ENCODE results near the gene PRICKLE1. TPM values are rescaled to one million over a fixed set of nuclear protein-coding genes. Genes with fewer than 3 reads are reported as not detected.

PRICKLE1 gene
- total RNA-seq, 1 donor from 2014 or later = 20.9 TPM

DNA sequence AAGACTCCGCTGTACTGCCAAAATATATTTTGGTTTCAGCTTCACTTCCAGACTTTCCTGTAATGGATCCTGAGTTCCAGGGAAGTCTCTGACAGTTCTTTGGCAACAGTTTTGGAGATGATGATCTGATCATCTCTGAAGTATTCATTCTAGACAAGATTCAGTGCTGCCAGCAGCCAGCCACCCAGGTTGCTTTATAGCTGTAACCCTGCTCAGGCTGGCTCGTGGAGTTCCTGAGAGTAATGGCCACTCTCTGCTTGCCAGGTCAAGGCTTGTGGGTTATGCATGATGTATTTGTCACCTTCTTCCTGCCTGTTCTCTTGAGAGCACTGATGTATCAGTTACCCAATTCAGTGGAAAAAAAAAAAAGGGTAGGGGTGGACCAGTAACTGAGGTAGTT, 139.3 kb downstream of the PRICKLE1 start:
- no peak for DNase-seq
- intact Hi-C loops (cut with micrococcal nuclease) = no loop called here
- Histone ChIP-seq H3K4me3 (no peak overlapping the region), H3K27ac (replicated peaks) (no peak overlapping the region), H3K36me3 (peaks cover 14% of the 10 kb centered on the region), H3K27me3 (ENCODE audit: low read depth) (no peaks in the 10 kb centered on the region), H3K4me1 (peaks cover 16% of the 10 kb centered on the region), H3K9me3 (replicated peaks) (no peaks in the 10 kb centered on the region)
- TF ChIP-seq, protein P1, sequence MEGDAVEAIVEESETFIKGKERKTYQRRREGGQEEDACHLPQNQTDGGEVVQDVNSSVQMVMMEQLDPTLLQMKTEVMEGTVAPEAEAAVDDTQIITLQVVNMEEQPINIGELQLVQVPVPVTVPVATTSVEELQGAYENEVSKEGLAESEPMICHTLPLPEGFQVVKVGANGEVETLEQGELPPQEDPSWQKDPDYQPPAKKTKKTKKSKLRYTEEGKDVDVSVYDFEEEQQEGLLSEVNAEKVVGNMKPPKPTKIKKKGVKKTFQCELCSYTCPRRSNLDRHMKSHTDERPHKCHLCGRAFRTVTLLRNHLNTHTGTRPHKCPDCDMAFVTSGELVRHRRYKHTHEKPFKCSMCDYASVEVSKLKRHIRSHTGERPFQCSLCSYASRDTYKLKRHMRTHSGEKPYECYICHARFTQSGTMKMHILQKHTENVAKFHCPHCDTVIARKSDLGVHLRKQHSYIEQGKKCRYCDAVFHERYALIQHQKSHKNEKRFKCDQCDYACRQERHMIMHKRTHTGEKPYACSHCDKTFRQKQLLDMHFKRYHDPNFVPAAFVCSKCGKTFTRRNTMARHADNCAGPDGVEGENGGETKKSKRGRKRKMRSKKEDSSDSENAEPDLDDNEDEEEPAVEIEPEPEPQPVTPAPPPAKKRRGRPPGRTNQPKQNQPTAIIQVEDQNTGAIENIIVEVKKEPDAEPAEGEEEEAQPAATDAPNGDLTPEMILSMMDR (IDR thresholded peaks at IDR 0.05; ENCODE audit: borderline replicate concordance) = no peak

DNA sequence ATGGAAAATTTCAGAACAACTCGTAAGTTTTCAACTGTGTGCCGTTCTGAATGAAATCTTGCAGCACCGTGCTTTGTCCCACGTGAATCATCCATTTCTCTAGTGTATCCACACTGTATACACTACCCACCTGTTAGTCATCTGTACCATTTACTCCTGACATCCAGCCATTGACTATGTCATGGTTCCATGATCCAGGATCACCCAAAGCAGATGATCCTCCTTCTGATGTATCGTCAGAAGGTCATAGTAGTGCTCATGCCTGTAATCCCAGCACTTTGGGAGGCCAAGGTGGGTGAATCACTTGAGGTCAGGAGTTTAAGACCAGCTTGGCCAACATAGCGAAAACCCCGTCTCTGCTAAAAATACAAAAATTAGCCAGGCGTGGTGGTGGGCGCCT, 140.7 kb downstream of the PRICKLE1 start:
- peaks cover 8% of the 10 kb centered on the region for H3K9me3 ChIP-seq (replicated peaks)
- H3K27me3 ChIP-seq (ENCODE audit: low read depth) = no peaks in the 10 kb centered on the region
- DNase-seq = no peak
- H3K27ac ChIP-seq (replicated peaks) = no peak overlapping the region
- no peak overlapping the region for H3K4me3 ChIP-seq
- peaks cover 23% of the 10 kb centered on the region for H3K36me3 ChIP-seq
- intact Hi-C loops (cut with micrococcal nuclease) = no loop called here
- H3K4me1 ChIP-seq = peaks cover 16% of the 10 kb centered on the region
- TF ChIP-seq, protein P1 (IDR thresholded peaks at IDR 0.05; ENCODE audit: borderline replicate concordance) = no peak

DNA sequence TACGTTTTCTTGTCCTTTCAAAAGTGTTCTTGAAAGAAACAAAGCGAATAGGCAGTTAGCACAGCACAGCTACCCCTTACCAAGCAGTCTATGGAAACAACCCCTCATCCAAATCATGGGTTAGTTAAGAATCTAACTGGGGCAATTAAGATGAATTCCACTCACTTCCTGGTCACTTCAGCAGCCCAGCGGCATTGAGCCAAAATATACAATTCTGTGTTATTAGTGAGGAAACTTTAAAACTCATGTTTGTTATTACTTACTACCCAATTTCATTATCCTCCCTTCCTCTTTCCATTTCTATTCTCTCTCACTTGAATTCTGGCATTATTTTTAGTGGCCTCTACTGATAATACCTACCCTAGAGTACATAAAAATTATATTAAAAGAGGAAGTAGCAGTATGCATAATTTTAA, 142.2 kb downstream of the PRICKLE1 start:
- intact Hi-C loops (cut with micrococcal nuclease) = no loop called here
- no peaks in the 10 kb centered on the region for H3K27me3 ChIP-seq (ENCODE audit: low read depth)
- TF ChIP-seq, protein P1 (IDR thresholded peaks at IDR 0.05; ENCODE audit: borderline replicate concordance) = no peak
- no peak for DNase-seq
- no peak overlapping the region for H3K27ac ChIP-seq (replicated peaks)
- H3K36me3 ChIP-seq = peaks cover 38% of the 10 kb centered on the region
- H3K9me3 ChIP-seq (replicated peaks) = peaks cover 14% of the 10 kb centered on the region
- peaks cover 16% of the 10 kb centered on the region for H3K4me1 ChIP-seq
- H3K4me3 ChIP-seq = no peak overlapping the region

DNA sequence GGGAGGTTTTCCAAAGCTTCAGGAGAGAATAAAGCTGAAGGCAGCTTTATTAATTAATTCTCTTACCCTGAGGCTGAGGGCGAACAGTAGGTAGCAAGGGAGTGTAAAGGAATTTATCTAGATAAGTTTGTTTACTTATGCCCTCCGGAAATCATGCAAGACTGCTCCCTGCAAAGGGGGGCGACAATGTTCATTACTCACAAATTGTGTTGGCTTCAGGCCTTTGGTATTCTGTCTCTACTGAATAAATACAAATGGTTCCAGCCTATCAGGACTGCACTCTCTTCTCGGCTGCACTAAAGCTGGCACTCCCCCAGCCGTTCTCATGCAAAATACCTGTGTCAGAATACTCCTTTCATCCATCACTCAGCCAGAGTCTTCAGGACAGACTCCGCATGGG, 142.8 kb downstream of the PRICKLE1 start:
- Histone ChIP-seq H3K4me1 (peaks cover 16% of the 10 kb centered on the region), H3K4me3 (no peak overlapping the region), H3K9me3 (replicated peaks) (peaks cover 14% of the 10 kb centered on the region), H3K27me3 (ENCODE audit: low read depth) (no peaks in the 10 kb centered on the region), H3K36me3 (peaks cover 44% of the 10 kb centered on the region), H3K27ac (replicated peaks) (no peak overlapping the region)
- TF ChIP-seq, protein P1 (IDR thresholded peaks at IDR 0.05; ENCODE audit: borderline replicate concordance) = no peak
- no peak for DNase-seq
- intact Hi-C loops (cut with micrococcal nuclease) = no loop called here

GRCh38 chr12:42445891-42446290, 143.7 kb downstream of the PRICKLE1 start:
- Histone ChIP-seq H3K4me3 (no peak overlapping the region), H3K27ac (replicated peaks) (no peak overlapping the region), H3K36me3 (peaks cover 51% of the 10 kb centered on the region), H3K27me3 (ENCODE audit: low read depth) (no peaks in the 10 kb centered on the region), H3K4me1 (peaks cover 16% of the 10 kb centered on the region), H3K9me3 (replicated peaks) (peaks cover 14% of the 10 kb centered on the region)
- intact Hi-C loops (cut with micrococcal nuclease) = no loop called here
- TF ChIP-seq, protein P1 (IDR thresholded peaks at IDR 0.05; ENCODE audit: borderline replicate concordance) = no peak
- no peak for DNase-seq

Measured in left ventricle myocardium inferior (tissue), 1 donor.